Loucy (cell line): ENCODE measurements around the gene RUNX2.

Source experiments
- H2AFZ ChIP-seq: fragments of 200-600 bp; sonication (generic); 2 replicates; pipeline ENCODE4 v1.6.0; 2016; ENCODE audit warnings: antibody characterized with exemption, mild to moderate bottlenecking, low read length, moderate library complexity
- H3F3A ChIP-seq: fragments of 200-600 bp; 2 replicates; pipeline ENCODE4 v1.6.0; 2016; ENCODE audit warnings: antibody characterized with exemption, low read depth, mild to moderate bottlenecking
- H3K27me3 ChIP-seq: fragments of 200-600 bp; sonication (generic); 2 replicates; pipeline ENCODE4 v1.6.1; 2014; ENCODE audit warnings: low read length, mild to moderate bottlenecking; ENCODE audit not compliant: insufficient read depth, poor library complexity, severe bottlenecking
- H3K36me3 ChIP-seq: fragments of 200-600 bp; sonication (generic); 2 replicates; pipeline ENCODE4 v1.6.1; 2016; ENCODE audit warnings: low read length; ENCODE audit not compliant: insufficient read depth
- H3K4me1 ChIP-seq: fragments of 200-600 bp; sonication (generic); 2 replicates; pipeline ENCODE4 v1.5.1; 2014; ENCODE audit warnings: low read length, mild to moderate bottlenecking; ENCODE audit not compliant: insufficient read depth, poor library complexity, severe bottlenecking
- H3K4me2 ChIP-seq: fragments of 200-600 bp; sonication (generic); 2 replicates; pipeline ENCODE4 v1.6.0; 2014; ENCODE audit warnings: antibody characterized with exemption, low read length, low read depth, mild to moderate bottlenecking; ENCODE audit not compliant: poor library complexity, severe bottlenecking
- H3K4me3 ChIP-seq: fragments of 200-600 bp; sonication (generic); 2 replicates; pipeline ENCODE4 v1.5.1; 2014; ENCODE audit warnings: low read length, mild to moderate bottlenecking, mixed read lengths; ENCODE audit not compliant: poor library complexity, severe bottlenecking
- H3K79me2 ChIP-seq: fragments of 200-600 bp; sonication (generic); 2 replicates; pipeline ENCODE4 v1.6.1; 2014; ENCODE audit warnings: low read length; ENCODE audit not compliant: insufficient read depth
- H3K9ac ChIP-seq: fragments of 200-600 bp; sonication (generic); 2 replicates; pipeline ENCODE4 v1.6.0; 2014; ENCODE audit warnings: mild to moderate bottlenecking, low read depth, low read length, moderate library complexity; ENCODE audit not compliant: poor library complexity, severe bottlenecking
- H3K9me2 ChIP-seq: fragments of 200-600 bp; sonication (generic); replicated peaks from 2 replicates; pipeline ENCODE4 v1.6.1; 2016; ENCODE audit warnings: low read depth, low read length, mixed read lengths
- H3K9me3 ChIP-seq: fragments of 200-600 bp; sonication (generic); 2 replicates; pipeline ENCODE4 v1.6.1; 2014; ENCODE audit warnings: mild to moderate bottlenecking, antibody characterized with exemption, low read length, low read depth; ENCODE audit not compliant: insufficient read depth
- H4K20me1 ChIP-seq: fragments of 200-600 bp; sonication (generic); 2 replicates; pipeline ENCODE4 v1.6.0; 2014; ENCODE audit warnings: antibody characterized with exemption, low read length, mild to moderate bottlenecking; ENCODE audit not compliant: insufficient read depth, poor library complexity, severe bottlenecking
- EZH2phosphoT487 ChIP-seq: fragments of 200-600 bp; IDR thresholded peaks from 2 replicates; pipeline ENCODE4 v1.6.1; 2018; ENCODE audit warnings: antibody characterized with exemption, mild to moderate bottlenecking, moderate library complexity, borderline replicate concordance
- TF ChIP-seq, protein P1 (sequence below): fragments of 200-600 bp; sonication (generic); conservative IDR thresholded peaks from 2 replicates; pipeline ENCODE4 v1.5.1; 2014; ENCODE audit warnings: mild to moderate bottlenecking, antibody characterized with exemption, low read length

The RUNX2 gene

DNA sequence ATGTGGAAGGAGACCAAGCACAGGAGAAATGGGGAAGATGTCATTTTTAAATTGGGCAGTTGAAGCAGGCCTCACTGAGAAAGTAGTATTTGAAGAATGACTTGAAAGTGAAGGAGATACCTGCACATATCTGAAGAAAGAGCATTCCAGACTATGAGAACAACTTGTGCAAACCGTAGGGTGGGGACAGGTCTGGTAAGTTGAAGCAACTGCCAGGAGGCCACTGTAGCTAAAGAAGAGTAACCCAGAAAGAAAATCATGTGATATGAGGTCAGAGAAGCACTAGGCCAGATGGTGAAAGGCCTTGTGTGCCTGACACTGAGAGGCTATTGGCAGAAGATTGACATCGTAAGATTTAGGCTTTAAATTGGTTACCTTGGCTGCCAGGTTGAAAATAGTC, 54.3 kb downstream of the RUNX2 start:
- no peaks in the 10 kb centered on the region for H3K36me3 ChIP-seq
- H3K9me2 ChIP-seq = no peaks in the 10 kb centered on the region
- no peak overlapping the region for H3K4me2 ChIP-seq
- TF ChIP-seq, protein P1, sequence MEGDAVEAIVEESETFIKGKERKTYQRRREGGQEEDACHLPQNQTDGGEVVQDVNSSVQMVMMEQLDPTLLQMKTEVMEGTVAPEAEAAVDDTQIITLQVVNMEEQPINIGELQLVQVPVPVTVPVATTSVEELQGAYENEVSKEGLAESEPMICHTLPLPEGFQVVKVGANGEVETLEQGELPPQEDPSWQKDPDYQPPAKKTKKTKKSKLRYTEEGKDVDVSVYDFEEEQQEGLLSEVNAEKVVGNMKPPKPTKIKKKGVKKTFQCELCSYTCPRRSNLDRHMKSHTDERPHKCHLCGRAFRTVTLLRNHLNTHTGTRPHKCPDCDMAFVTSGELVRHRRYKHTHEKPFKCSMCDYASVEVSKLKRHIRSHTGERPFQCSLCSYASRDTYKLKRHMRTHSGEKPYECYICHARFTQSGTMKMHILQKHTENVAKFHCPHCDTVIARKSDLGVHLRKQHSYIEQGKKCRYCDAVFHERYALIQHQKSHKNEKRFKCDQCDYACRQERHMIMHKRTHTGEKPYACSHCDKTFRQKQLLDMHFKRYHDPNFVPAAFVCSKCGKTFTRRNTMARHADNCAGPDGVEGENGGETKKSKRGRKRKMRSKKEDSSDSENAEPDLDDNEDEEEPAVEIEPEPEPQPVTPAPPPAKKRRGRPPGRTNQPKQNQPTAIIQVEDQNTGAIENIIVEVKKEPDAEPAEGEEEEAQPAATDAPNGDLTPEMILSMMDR = no peak
- no peak for TF ChIP-seq EZH2phosphoT487
- no peak overlapping the region for H3K4me3 ChIP-seq
- no peaks in the 10 kb centered on the region for H3K9me3 ChIP-seq
- no peaks in the 10 kb centered on the region for H3F3A ChIP-seq
- H2AFZ ChIP-seq = no peak overlapping the region
- H3K79me2 ChIP-seq = peaks cover 11% of the 10 kb centered on the region; the same call in 1 of the 2 replicates
- H4K20me1 ChIP-seq = no peaks in the 10 kb centered on the region
- no peak overlapping the region for H3K9ac ChIP-seq
- peaks cover 9% of the 10 kb centered on the region for H3K4me1 ChIP-seq
- H3K27me3 ChIP-seq = no peaks in the 10 kb centered on the region

DNA sequence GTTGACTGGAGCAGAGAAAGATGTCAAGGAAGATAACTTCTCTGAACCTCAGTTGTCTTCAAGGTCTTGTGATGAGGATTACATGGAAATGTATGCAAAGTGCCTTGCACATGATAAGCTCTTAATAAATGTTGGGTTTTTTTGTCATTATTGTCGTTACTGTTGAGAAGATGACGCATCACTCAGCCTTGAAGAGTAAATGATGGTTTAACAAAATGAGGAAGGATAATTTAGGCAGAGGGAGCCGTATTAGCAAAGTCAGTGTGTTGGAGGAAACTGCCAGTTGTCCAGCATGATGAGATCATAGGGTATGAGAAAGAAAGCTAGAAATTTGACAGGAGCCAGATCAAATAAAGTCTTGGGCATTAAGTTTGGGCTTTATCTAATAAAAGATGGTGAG, 58.4 kb downstream of the RUNX2 start:
- H3K9ac ChIP-seq = no peak overlapping the region
- no peak overlapping the region for H2AFZ ChIP-seq
- H3K79me2 ChIP-seq = no peaks in the 10 kb centered on the region
- no peak overlapping the region for H3K4me3 ChIP-seq
- H3K27me3 ChIP-seq = no peaks in the 10 kb centered on the region
- H4K20me1 ChIP-seq = no peaks in the 10 kb centered on the region
- no peaks in the 10 kb centered on the region for H3K36me3 ChIP-seq
- H3K4me1 ChIP-seq = peaks cover 7% of the 10 kb centered on the region
- TF ChIP-seq, protein P1 = no peak
- no peak for TF ChIP-seq EZH2phosphoT487
- no peaks in the 10 kb centered on the region for H3K9me2 ChIP-seq
- no peaks in the 10 kb centered on the region for H3K9me3 ChIP-seq
- H3K4me2 ChIP-seq = no peak overlapping the region
- H3F3A ChIP-seq = no peaks in the 10 kb centered on the region

DNA sequence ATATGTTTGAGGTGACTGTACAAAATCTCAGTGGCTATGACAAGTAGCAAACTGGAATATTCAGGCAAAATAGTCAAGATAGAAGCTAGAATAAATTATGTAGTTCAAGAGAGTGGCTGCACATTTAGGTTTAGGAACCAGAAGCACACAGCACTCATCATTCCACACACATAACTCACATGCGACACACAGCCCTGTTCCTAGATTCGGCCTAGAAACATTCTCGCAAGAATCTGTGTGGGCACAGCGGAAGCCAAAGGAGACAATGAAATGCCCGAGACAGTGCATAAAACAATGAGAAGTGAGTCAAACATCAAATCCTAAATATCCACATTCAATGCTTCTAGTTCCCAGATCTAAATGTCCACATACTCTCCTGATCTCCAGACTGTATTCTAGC, 59.1 kb downstream of the RUNX2 start:
- Histone ChIP-seq H4K20me1 (no peaks in the 10 kb centered on the region), H3K4me3 (no peak overlapping the region), H3K4me2 (no peak overlapping the region), H2AFZ (no peak overlapping the region), H3K79me2 (no peaks in the 10 kb centered on the region), H3K9me3 (no peaks in the 10 kb centered on the region), H3K9ac (no peak overlapping the region), H3K9me2 (no peaks in the 10 kb centered on the region), H3K4me1 (peaks cover 7% of the 10 kb centered on the region), H3K27me3 (no peaks in the 10 kb centered on the region), H3K36me3 (no peaks in the 10 kb centered on the region), H3F3A (no peaks in the 10 kb centered on the region)
- TF ChIP-seq EZH2phosphoT487 = no peak
- TF ChIP-seq, protein P1 = no peak
